Tibial artery (tissue), 4 donors: Measurements from ENCODE around the gene SMIM43.

Source experiments
- DNase-seq, 2 donors: peaks; one replicate each; pipeline ENCODE4 v3.0.0-alpha.2; 2019
- H3K27ac ChIP-seq, 2 donors: fragments of 200-600 bp; sonication (generic) in 1 of 2; 1 replicate in 1 of 2; 2 replicates in 1 of 2; pipeline ENCODE4 v1.5.1; 2018 to 2019; ENCODE audit warnings: mild to moderate bottlenecking in 1 of 2
- H3K27me3 ChIP-seq, 2 donors: fragments of 200-600 bp; sonication (generic) in 1 of 2; one replicate each; pipeline versions ENCODE4 v1.5.1 to v1.6.0; 2016 to 2019
- H3K36me3 ChIP-seq, 3 donors: fragments of 200-600 bp; sonication (generic) in 2 of 3; one replicate each; pipeline ENCODE4 v1.5.1; 2016 to 2019; ENCODE audit warnings: mild to moderate bottlenecking in 2 of 3
- H3K4me1 ChIP-seq, 4 donors: fragments of 200-600 bp; sonication (generic) in 2 of 4; 1 replicate in 3 of 4; 2 replicates in 1 of 4; pipeline ENCODE4 v1.5.1; 2016 to 2019
- H3K4me3 ChIP-seq, 2 donors: fragments of 200-600 bp; sonication (generic) in 1 of 2; 1 replicate in 1 of 2; 2 replicates in 1 of 2; pipeline ENCODE4 v1.5.1; 2018 to 2019; ENCODE audit warnings: mild to moderate bottlenecking in 2 of 2
- H3K9me3 ChIP-seq, 3 donors: fragments of 200-600 bp; sonication (generic) in 1 of 3; one replicate each; pipeline ENCODE4 v1.5.1; 2016 to 2019
- CTCF ChIP-seq, 2 experiments: fragments of 200-600 bp in 1 of 2; fragments of 450-650 bp in 1 of 2; IDR thresholded peaks; one replicate each; pipeline ENCODE4 v1.5.1; 2017 to 2019; ENCODE audit warnings: antibody characterized with exemption in 2 of 2, mild to moderate bottlenecking in 1 of 2, moderate library complexity in 1 of 2
- intact Hi-C: fragments of 100-400 bp; cut with DNase I; formaldehyde crosslinking; loops from one replicate; pipeline ENCODE4 v1.15.0; 2023; ENCODE audit warnings: low total_unique reads

SMIM43 gene

DNA sequence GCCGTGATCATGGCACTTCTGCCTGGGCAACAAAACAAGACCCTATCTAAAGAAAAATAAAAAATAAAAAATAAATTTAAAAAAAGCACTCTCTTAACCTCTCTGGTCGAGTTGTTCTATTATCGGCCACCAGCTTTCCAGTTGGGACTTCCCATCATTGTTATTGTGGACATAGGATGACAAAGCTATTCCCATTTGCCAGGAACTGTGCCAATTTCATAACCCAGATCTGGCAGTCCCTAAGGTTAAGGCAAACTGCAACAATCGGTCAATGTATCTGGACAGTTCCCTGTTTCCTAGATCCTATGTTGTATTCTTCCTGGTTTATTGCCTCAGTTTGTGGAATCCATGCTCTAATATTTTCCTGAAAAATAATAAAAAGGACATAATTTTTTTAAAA, 50.4 kb downstream of the SMIM43 start:
- intact Hi-C loops, result no loop called here
- Histone ChIP-seq H3K4me3 (no peak overlapping the region), H3K9me3 (no peaks in the 10 kb centered on the region), H3K27ac (no peak overlapping the region), H3K27me3 (no peaks in the 10 kb centered on the region), H3K36me3 (no peaks in the 10 kb centered on the region), H3K4me1 (peaks cover 0 to 9% (median 7%) of the 10 kb centered on the region in 4 donors)
- no peak for TF ChIP-seq CTCF (IDR thresholded peaks at IDR 0.05)
- DNase-seq, result no peak

- no peaks in the 10 kb centered on the region for H3K9me3 ChIP-seq
- intact Hi-C loops, result no loop called here
- TF ChIP-seq CTCF (IDR thresholded peaks at IDR 0.05), result no peak
- H3K4me1 ChIP-seq, result peaks cover 0 to 9% (median 7%) of the 10 kb centered on the region in 4 donors
- H3K36me3 ChIP-seq, result no peaks in the 10 kb centered on the region
- no peak overlapping the region for H3K4me3 ChIP-seq
- H3K27ac ChIP-seq, result no peak overlapping the region
- no peak for DNase-seq
- H3K27me3 ChIP-seq, result no peaks in the 10 kb centered on the region
These were observed 52.2 kb downstream of the SMIM43 start for GRCh38 chr4:121712783-121713182.

DNA sequence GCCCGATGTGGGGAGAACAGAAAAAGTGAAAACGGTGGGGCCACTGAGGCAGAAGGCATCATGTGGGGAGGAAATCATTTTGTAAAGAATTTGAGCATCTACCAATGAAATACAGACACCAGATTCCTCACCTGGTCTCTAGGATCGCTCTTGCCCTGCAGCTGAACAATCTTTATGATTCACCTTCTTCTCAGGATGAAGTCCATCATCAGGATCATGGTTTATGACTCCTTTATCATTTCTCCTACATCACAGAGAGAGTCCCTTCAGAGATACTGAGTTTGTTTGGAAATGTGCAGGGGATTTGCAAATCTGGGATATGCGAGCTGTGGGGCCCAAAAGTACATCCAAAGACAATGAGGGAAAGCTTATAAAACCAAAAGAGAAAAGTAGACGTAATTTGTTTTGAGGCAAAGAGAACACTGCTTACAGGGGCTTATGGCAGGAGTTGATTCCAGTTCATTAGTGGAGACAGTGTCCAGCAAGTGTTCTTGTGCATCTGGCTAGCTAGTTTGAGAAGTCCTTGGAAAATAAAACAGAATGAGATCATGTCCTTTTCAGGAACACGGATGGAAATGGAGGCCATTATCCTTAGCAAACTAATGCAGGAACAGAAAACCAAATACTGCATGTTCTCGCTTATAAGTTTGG, 52.8 kb downstream of the SMIM43 start:
- Histone ChIP-seq H3K9me3 (no peaks in the 10 kb centered on the region), H3K36me3 (no peaks in the 10 kb centered on the region), H3K4me1 (peaks cover 0 to 9% (median 7%) of the 10 kb centered on the region in 4 donors), H3K27me3 (no peaks in the 10 kb centered on the region), H3K4me3 (peak overlapping the region; percentile 26 to 35), H3K27ac (peak overlapping the region; percentile 74 to 80)
- DNase-seq, result no peak
- TF ChIP-seq CTCF (IDR thresholded peaks at IDR 0.05), result no peak
- intact Hi-C loops, result no loop called here

DNA sequence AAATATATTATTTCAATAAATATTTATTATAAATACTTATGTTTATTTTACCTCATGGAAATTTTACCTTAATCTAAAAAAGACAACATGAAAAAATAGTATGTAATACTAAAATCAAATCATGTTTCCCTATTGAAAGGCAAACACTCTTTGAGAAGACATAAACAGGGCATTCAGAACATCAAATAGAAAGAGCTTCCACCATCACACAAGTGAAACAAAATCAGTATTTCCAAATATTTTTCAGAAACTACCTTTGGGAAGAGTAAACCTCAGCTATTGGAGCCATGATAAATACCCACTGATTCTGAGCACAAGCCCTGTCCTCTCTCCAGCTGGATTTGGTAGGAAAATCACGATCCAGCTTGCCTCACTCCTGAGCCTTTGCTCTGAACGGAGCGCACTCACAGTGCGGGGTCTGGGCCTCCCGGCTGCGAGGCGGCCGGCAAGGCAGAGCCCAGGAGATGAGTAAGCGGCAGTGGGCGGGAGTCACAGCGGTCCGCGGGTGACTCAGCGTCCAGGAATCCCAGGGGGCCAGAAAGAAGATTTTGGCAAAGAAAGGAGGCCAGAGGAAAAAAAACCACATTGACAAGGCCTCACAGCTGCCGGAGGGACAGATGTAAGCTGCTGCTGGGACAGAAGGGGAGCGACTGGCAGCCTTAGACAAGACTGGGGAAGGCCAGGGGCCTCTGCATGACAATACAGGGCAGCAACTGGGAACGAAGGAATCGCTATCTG, 53.5 kb downstream of the SMIM43 start:
- TF ChIP-seq CTCF (IDR thresholded peaks at IDR 0.05), result no peak
- Histone ChIP-seq H3K4me1 (peaks cover 0 to 9% (median 7%) of the 10 kb centered on the region in 4 donors), H3K9me3 (no peaks in the 10 kb centered on the region), H3K4me3 (peak overlapping the region; percentile 26 to 35), H3K36me3 (no peaks in the 10 kb centered on the region), H3K27ac (peak overlapping the region; percentile 74 to 80), H3K27me3 (no peaks in the 10 kb centered on the region)
- DNase-seq, result peak; percentile 89 to 92
- intact Hi-C loops, result no loop called here

DNA sequence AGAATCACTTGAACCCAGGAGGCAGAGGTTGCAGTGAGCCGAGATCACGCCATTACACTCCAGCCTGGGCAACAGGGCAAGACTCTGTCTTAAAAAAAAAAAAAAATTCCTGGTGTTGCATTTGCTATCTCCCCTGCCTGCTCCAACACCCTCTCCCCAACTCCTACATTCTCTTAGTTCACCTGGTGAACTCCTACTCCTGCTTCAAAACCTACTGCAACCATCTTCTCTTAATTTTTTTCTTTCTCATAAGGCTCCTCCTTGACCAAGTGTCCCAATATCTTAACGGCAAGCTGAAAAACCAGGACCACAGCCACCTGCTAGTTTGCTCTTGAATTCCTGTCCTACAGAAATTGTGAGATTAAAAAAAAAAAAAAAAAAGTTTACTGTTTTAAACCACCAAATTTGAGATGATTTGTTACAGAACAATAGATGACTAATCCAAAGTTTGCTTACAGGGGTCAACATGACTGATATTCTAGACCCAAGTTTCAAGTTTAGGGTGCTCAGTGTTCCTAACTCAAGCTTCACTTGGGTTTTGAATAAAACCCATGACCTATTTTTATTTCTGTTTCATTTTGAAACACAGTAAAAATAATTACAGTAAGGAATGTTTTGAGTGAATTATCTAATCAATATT, 55.1 kb downstream of the SMIM43 start:
- no peaks in the 10 kb centered on the region for H3K9me3 ChIP-seq
- H3K4me1 ChIP-seq, result peaks cover 0 to 9% (median 7%) of the 10 kb centered on the region in 4 donors
- no peak overlapping the region for H3K27ac ChIP-seq
- no peak overlapping the region for H3K4me3 ChIP-seq
- intact Hi-C loops, result no loop called here
- no peaks in the 10 kb centered on the region for H3K27me3 ChIP-seq
- TF ChIP-seq CTCF (IDR thresholded peaks at IDR 0.05), result no peak
- no peaks in the 10 kb centered on the region for H3K36me3 ChIP-seq
- no peak for DNase-seq
